GM21528 (cell line): Measurements from ENCODE around the gene ALKBH5.
A peak's percentile ranks its signal among the peaks of the same experiment; 100 is the strongest.

Experiments used
- ATAC-seq: cut with Tn5 transposase; IDR thresholded peaks from one replicate; pipeline ENCODE4 v1.9.1; 2021; ENCODE audit warnings: mild to moderate bottlenecking, moderate library complexity; ENCODE audit not compliant: unreplicated experiment, low FRiP score

Gene ALKBH5

GRCh38 chr17:18157354-18157985 is 26.2 kb upstream of the ALKBH5 start:
- ATAC-seq: no peak

- ATAC-seq: peak; percentile 55
Measured at GRCh38 chr17:18158022-18158600, 25.5 kb upstream of the ALKBH5 start.

- ATAC-seq: no peak
Measured at GRCh38 chr17:18159551-18160120, 24.0 kb upstream of the ALKBH5 start.

- ATAC-seq: no peak
Measured at GRCh38 chr17:18160128-18160856, 23.3 kb upstream of the ALKBH5 start.

GRCh38 chr17:18161207-18162145 is 22.2 kb upstream of the ALKBH5 start:
- no peak for ATAC-seq

- ATAC-seq: no peak
Measured at GRCh38 chr17:18163547-18163946, 20.1 kb upstream of the ALKBH5 start.

- no peak for ATAC-seq
Measured at GRCh38 chr17:18166894-18167293, 16.7 kb upstream of the ALKBH5 start.

- ATAC-seq: no peak
Measured at GRCh38 chr17:18167421-18167820, 16.2 kb upstream of the ALKBH5 start.

- no peak for ATAC-seq
Measured at GRCh38 chr17:18172531-18173278, 10.9 kb upstream of the ALKBH5 start.

GRCh38 chr17:18173740-18174139 is 9.9 kb upstream of the ALKBH5 start:
- no peak for ATAC-seq

GRCh38 chr17:18176176-18176575 is 7.5 kb upstream of the ALKBH5 start:
- ATAC-seq: no peak

GRCh38 chr17:18177133-18177532 is 6.5 kb upstream of the ALKBH5 start:
- no peak for ATAC-seq

GRCh38 chr17:18177722-18178121 is 5.9 kb upstream of the ALKBH5 start:
- ATAC-seq: no peak

GRCh38 chr17:18179196-18179595 is 4.4 kb upstream of the ALKBH5 start:
- ATAC-seq: no peak

- no peak for ATAC-seq
Measured at GRCh38 chr17:18179804-18180203, 3.8 kb upstream of the ALKBH5 start.

GRCh38 chr17:18181358-18181757 is 2.3 kb upstream of the ALKBH5 start:
- ATAC-seq: no peak

- no peak for ATAC-seq
Measured at GRCh38 chr17:18182110-18182977, 1.3 kb upstream of the ALKBH5 start.

- peak; percentile 38 for ATAC-seq
Measured at GRCh38 chr17:18182978-18183333, 672 bp upstream of the ALKBH5 start.
